T-helper 9 cell (primary cell): ENCODE results near the gene SETD2.

ENCODE experiments used
- DNase-seq: peaks from one replicate; pipeline ENCODE4 v3.0.0-alpha.2; 2020

The SETD2 gene

GRCh38 chr3:47007001-47007400 is 156.9 kb downstream of the SETD2 start:
- no peak for DNase-seq

- DNase-seq: no peak
Measured at GRCh38 chr3:47006145-47006651, 157.7 kb downstream of the SETD2 start.

DNA sequence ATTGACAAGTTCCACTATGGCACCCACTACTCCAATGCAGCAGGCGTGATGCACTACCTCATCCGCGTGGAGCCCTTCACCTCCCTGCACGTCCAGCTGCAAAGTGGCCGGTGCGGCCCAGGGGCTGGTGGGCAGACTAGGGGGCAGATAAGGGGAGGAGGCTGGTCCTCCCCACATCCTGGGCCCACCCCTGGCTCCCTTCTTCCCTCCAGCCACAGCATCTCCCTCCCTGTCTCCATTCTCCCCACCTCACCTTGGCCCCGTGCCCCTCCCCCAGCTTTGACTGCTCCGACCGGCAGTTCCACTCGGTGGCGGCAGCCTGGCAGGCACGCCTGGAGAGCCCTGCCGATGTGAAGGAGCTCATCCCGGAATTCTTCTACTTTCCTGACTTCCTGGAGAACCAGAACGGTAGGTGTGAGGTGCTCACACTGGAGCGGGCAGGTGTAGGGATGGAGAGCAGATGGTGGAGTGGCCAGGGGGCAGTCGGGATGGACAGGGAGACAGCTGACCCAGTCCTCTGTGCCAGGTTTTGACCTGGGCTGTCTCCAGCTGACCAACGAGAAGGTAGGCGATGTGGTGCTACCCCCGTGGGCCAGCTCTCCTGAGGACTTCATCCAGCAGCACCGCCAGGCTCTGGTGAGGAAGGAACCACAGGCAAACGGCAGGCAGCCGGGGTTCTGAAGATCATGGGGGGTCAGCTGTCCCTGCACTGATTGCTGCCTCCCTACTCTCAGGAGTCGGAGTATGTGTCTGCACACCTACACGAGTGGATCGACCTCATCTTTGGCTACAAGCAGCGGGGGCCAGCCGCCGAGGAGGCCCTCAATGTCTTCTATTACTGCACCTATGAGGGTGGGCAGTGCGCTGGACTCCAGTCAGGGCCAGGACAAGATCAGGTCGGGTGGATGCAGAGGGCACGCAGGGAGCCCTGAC is 158.4 kb downstream of the SETD2 start:
- DNase-seq: no peak

DNA sequence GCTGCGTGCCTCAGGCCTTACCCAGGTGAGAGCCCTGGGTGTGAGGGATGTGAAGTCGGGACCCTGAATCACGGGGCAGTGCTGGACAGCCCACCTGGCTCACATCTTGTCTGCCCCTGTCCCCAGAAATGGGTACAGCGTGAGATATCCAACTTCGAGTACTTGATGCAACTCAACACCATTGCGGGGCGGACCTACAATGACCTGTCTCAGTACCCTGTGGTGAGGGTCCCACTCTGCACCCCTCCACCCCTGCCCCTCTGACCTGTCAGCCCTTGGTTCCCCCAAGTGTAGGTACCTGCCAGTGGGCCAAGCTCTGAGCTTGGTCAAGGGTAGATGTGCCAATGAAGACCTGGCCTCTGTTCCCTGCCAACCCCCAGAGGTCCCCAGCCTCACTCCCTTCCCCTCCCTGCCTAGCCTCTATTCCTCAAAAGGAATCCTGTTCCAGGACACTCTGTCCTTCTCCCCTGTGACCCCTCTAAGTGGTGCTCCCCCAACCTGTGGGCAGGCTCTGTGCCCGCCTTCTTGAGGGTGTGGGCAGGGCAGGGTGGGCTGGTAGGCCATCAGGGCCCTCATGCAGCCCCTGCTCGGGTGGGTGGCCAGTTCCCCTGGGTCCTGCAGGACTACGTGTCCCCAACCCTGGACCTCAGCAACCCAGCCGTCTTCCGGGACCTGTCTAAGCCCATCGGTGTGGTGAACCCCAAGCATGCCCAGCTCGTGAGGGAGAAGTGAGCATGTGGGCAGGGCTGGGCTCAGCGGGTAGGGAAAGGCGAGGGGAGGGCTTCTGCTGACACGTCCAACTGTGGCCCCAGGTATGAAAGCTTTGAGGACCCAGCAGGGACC is 159.3 kb downstream of the SETD2 start:
- DNase-seq: no peak

GRCh38 chr3:47003461-47004368 is 160.2 kb downstream of the SETD2 start:
- no peak for DNase-seq

GRCh38 chr3:47003056-47003410 is 160.9 kb downstream of the SETD2 start:
- no peak for DNase-seq

GRCh38 chr3:47002171-47003055 is 161.5 kb downstream of the SETD2 start:
- no peak for DNase-seq

DNA sequence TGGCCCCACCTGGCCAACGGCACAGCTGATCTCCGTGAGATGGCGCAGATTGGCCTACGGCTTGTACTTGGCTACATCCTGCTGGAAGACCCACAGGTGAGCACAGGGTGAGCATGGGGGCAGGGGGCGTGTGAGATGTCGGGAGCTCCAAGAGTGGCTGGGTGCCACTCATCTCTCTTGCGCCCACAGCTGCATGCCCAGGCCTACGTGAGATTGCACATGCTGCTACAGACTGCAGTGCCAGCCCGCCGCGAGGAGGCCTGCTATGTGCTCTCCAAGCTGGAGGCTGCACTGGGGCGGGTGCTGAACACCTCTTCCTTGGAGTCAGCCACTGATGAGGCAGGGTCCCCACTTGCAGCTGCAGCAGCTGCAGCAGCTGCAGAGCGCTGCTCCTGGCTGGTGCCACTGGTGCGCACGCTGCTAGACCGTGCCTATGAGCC is 162.2 kb downstream of the SETD2 start:
- no peak for DNase-seq

DNA sequence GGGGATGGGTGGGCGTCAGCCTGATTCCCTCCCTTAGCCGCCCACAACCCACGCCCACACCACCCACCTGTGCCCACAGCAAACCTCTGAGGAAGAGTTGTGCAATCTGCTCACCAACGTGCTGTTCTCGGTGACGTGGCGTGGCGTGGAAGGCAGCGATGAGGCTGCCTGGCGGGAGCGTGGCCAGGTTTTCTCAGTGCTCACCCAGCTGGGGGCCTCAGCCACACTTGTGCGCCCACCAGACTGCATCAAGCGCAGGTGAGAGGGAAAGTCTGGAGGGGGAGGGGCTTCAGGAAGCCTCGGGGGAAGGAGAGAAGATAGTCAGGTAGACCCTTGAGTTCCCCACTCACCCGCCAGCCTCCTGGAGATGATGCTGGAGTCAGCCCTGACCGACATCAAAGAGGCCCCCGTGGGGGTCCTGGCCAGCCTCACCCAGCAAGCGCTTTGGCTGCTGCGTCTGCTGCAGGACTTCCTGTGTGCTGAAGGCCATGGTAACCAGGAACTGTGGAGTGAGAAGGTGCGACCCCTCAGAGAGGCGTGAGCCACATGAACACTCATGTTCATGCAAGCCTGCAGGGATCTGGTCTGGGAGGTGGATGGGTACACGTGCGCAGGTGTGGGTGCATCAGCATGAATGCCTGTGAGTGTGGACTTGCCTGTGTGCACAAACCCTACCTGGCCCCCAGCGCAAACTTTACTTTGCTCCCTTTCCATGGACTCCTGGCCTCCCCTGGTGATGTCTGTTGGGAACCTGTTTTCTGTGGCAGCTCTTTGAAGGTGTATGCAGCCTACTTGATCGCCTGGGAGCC is 162.8 kb downstream of the SETD2 start:
- DNase-seq: no peak

- no peak for DNase-seq
Measured at GRCh38 chr3:47000198-47000815, 163.6 kb downstream of the SETD2 start.

DNA sequence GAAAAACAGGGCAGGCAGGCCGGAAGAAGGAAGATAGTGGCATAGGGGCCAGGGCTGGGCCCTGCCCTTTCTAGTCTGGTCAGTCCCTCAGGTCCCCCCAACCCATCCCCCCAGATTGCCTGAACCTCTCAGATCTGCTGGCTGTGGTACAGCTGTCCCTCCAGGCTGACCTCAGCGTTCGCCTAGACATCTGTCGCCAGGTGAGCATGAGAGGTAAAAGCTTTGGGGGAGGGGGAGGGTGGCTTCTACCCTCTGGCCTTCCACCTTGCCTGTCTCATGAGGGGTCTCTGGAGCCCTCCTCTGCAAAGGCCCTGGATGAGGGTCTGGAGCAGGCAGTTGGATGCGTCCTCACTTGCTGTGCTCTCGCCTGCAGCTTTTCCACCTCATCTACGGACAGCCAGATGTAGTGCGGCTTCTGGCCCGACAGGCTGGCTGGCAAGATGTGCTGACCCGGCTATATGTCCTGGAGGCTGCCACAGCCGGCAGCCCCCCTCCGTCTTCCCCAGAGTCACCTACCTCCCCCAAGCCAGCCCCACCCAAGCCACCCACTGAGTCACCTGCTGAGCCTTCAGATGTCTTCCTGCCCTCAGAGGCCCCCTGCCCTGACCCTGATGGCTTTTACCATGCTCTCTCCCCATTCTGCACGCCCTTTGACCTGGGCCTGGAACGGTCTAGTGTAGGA is 164.3 kb downstream of the SETD2 start:
- no peak for DNase-seq

DNA sequence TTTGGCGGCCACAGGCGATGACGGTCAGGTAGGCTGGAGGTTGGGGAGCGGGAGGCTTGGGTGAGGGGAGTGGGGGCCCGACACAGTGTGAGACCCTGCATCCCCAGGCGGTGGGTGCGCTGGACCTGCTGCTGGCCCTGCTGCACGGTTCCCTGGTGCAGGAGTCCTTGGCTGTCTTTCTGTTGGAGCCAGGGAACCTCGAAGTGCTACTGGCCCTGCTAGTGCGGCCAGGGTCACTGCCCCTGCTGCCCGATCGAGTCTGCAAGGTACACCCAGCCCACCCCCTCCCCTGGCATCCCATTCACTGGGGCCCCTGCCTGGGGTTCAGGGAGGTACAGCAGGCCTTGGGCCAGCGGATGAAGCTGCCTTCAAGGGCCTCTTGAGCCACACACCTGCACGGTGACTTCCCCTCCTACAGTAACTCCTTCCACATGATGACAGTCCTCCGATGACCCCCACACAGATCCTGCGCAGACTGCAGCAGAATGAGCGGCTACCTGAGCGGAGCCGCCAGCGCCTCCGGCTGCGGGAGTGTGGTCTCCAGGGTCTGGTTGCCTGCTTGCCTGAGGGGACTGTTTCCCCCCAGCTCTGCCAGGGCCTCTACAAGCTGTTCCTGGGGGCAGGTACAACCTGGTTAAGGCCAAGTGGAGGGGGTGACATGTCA is 164.9 kb downstream of the SETD2 start:
- DNase-seq: no peak

- DNase-seq: peak; percentile 66
Measured at GRCh38 chr3:46998121-46998851, 165.6 kb downstream of the SETD2 start.

DNA sequence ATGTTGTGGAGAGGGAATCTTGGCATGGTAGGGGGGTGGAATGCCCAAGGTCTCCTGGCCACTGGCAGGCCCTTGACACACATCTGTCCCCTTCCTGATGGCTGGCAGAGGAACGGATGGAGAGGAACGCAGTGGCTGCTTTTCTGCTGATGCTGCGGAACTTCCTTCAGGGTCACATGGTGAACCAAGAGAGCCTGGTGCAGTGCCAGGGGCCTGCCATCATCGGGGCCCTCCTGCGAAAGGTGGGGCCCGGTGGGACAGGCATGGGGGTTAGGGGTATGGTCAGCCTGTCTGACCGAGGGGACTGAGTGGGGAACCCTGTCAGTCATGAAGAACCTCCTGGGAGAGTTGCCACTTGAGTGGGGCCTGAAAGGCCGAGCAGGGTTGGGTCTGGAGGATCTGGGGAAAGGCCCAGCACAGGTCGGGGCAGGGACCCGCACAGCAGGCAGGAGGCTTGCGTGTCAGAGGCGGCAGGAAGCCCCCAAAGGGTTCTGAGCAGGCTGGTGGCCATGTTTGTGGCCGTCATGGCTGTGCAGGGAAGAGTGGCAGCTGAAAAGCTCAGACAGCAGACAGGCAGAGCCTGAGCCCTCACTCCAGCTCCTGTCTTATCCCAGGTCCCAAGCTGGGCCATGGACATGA is 166.3 kb downstream of the SETD2 start:
- no peak for DNase-seq

- no peak for DNase-seq
Measured at GRCh38 chr3:46996689-46997452, 167.0 kb downstream of the SETD2 start.

GRCh38 chr3:46995901-46996562 is 167.9 kb downstream of the SETD2 start:
- DNase-seq: no peak
